Thyroid gland (tissue), 4 donors: ENCODE data around the gene RNF123. TPM values are rescaled to one million over a fixed set of nuclear protein-coding genes. Genes with fewer than 3 reads are reported as not detected.

Experiments
- DNase-seq, 2 donors: peaks; one replicate each; pipeline ENCODE4 v3.0.0-alpha.2; 2019
- H3K27ac ChIP-seq, 3 donors: fragments of 200-600 bp; sonication (generic); 1 replicate in 2 of 3; 2 replicates in 1 of 3; pipeline ENCODE4 v1.5.1; 2016 to 2019; ENCODE audit warnings: mild to moderate bottlenecking in 1 of 3, moderate library complexity in 1 of 3
- H3K27me3 ChIP-seq: fragments of 200-600 bp; sonication (generic); one replicate; pipeline ENCODE4 v1.5.1; 2019
- H3K36me3 ChIP-seq, 2 donors: fragments of 200-600 bp; sonication (generic); one replicate each; pipeline ENCODE4 v1.5.1; 2016 to 2019
- H3K4me1 ChIP-seq, 2 donors: fragments of 200-600 bp; sonication (generic); one replicate each; pipeline ENCODE4 v1.5.1; 2017 to 2019
- H3K4me3 ChIP-seq, 3 donors: fragments of 200-600 bp; sonication (generic); replicated peaks in 1 of 3; 1 replicate in 2 of 3; 2 replicates in 1 of 3; pipeline ENCODE4 v1.5.1; 2016; ENCODE audit warnings: mild to moderate bottlenecking in 1 of 3
- H3K9me3 ChIP-seq: fragments of 200-600 bp; sonication (generic); one replicate; pipeline ENCODE4 v1.5.1; 2017
- POLR2A ChIP-seq, 2 donors: fragments of 450-650 bp; IDR thresholded peaks; one replicate each; pipeline ENCODE4 v1.6.1; 2017; ENCODE audit warnings: antibody characterized with exemption in 2 of 2, mild to moderate bottlenecking in 2 of 2, moderate library complexity in 1 of 2
- WGBS, 2 donors: methylation state at CpG; one replicate each; pipeline ENCODE4 v1.1.5; 2017; 5-methylcytosine and 5-hydroxymethylcytosine counted together
- intact Hi-C: fragments of 100-400 bp; cut with DNase I; formaldehyde crosslinking; loops from one replicate; pipeline ENCODE4 v1.15.1; 2023
- total RNA-seq, 4 donors: library from RNA; depleted of rRNA; stranded (reverse); fragments of >200 nt; gene quantifications; one replicate each; pipeline ENCODE4 v1.2.3, GENCODE V29; 2016
- TF ChIP-seq, protein P1 (sequence below), 6 experiments: fragments of 200-600 bp in 3 of 6; fragments of 450-650 bp in 3 of 6; sonication (generic) in 3 of 6; IDR thresholded peaks; one replicate each; pipeline ENCODE4 v1.5.1; 2016 to 2019; ENCODE audit warnings: antibody characterized with exemption in 6 of 6, mild to moderate bottlenecking in 2 of 6, inconsistent platforms in 1 of 6, moderate library complexity in 1 of 6

Gene RNF123
- total RNA-seq, 4 donors from 2014 or later = 25.9 to 36.8 (median 33.5) TPM

- no peaks in the 10 kb centered on the region for H3K36me3 ChIP-seq
- no peak overlapping the region for H3K4me3 ChIP-seq
- peaks cover 0 to 3% of the 10 kb centered on the region in 2 donors for H3K4me1 ChIP-seq
- TF ChIP-seq, protein P1, sequence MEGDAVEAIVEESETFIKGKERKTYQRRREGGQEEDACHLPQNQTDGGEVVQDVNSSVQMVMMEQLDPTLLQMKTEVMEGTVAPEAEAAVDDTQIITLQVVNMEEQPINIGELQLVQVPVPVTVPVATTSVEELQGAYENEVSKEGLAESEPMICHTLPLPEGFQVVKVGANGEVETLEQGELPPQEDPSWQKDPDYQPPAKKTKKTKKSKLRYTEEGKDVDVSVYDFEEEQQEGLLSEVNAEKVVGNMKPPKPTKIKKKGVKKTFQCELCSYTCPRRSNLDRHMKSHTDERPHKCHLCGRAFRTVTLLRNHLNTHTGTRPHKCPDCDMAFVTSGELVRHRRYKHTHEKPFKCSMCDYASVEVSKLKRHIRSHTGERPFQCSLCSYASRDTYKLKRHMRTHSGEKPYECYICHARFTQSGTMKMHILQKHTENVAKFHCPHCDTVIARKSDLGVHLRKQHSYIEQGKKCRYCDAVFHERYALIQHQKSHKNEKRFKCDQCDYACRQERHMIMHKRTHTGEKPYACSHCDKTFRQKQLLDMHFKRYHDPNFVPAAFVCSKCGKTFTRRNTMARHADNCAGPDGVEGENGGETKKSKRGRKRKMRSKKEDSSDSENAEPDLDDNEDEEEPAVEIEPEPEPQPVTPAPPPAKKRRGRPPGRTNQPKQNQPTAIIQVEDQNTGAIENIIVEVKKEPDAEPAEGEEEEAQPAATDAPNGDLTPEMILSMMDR (IDR thresholded peaks at IDR 0.05) = no peak
- no peak for TF ChIP-seq POLR2A (IDR thresholded peaks at IDR 0.05)
- no peak for DNase-seq
- intact Hi-C loops = loop anchor here (10.0 kb wide), 1 partner anchor 203 kb away; no protein-coding TSS in a partner anchor
- no peaks in the 10 kb centered on the region for H3K9me3 ChIP-seq
- H3K27ac ChIP-seq = no peak overlapping the region
- H3K27me3 ChIP-seq = no peaks in the 10 kb centered on the region
- 89% methylated on average over 17 to 25 of the region's 25 CpGs for WGBS, 2 donors
These were observed 21.5 kb upstream of the RNF123 start for GRCh38 chr3:49667701-49668413.

- no peak overlapping the region for H3K4me3 ChIP-seq
- no peaks in the 10 kb centered on the region for H3K27me3 ChIP-seq
- WGBS, 2 donors = 25 to 48% methylated on average over 4 to 5 of the region's 5 CpGs
- no peak for DNase-seq
- H3K9me3 ChIP-seq = no peaks in the 10 kb centered on the region
- intact Hi-C loops = loop anchor here (10.0 kb wide), 1 partner anchor 204 kb away; no protein-coding TSS in a partner anchor
- peaks cover 4 to 7% of the 10 kb centered on the region in 2 donors for H3K4me1 ChIP-seq
- no peaks in the 10 kb centered on the region for H3K36me3 ChIP-seq
- TF ChIP-seq, protein P1 (IDR thresholded peaks at IDR 0.05) = no peak
- no peak for TF ChIP-seq POLR2A (IDR thresholded peaks at IDR 0.05)
- no peak overlapping the region for H3K27ac ChIP-seq
These were observed 21.0 kb upstream of the RNF123 start for GRCh38 chr3:49668414-49668797.

DNA sequence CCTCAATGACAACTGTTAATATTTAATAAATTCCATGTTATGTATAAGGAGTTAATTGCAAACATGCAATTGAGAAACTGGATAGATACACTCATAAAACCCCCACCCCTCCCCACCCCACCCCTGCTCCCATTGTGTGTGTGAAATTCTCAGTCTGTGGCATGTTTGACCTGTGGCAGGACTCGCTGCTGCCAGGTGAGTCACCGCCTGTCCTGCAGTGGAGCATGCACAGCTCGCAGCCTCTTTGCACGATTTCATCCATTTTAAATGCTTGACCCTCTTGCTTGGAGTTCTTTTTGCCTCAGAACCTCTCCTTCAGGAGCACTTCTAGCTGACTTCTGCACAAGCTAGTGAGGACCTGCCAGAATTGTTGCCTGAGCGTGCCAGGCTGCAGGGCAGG lies 20.5 kb upstream of the RNF123 start:
- no peaks in the 10 kb centered on the region for H3K27me3 ChIP-seq
- intact Hi-C loops = loop anchor here (10.0 kb wide), 1 partner anchor 204 kb away; no protein-coding TSS in a partner anchor
- TF ChIP-seq, protein P1 (IDR thresholded peaks at IDR 0.05) = no peak
- TF ChIP-seq POLR2A (IDR thresholded peaks at IDR 0.05) = no peak

DNA sequence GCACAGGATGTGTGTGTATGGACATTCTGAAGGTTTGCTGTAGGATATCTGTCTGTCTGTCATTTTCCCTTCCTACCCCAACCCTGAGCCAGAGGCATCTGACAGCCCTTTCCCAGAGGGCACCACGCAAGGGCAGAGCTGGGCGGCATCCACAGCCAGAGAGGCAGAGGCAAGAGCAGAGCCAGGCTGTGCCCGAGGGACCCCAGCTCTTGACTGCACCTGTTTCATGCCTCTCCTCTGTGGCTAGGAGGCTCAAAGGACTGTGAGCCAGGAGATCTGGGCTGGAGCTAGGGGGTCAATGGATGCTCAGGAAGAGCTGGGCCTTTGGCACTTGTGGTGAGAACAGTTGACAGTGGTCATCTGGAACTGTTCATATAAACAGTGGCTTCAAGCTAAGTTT lies 20.0 kb upstream of the RNF123 start:
- Histone ChIP-seq H3K27ac (no peak overlapping the region), H3K4me1 (peaks cover 5 to 8% of the 10 kb centered on the region in 2 donors), H3K36me3 (no peaks in the 10 kb centered on the region), H3K9me3 (no peaks in the 10 kb centered on the region), H3K27me3 (no peaks in the 10 kb centered on the region), H3K4me3 (no peak overlapping the region)
- intact Hi-C loops = loop anchor here (10.0 kb wide), 1 partner anchor 205 kb away; no protein-coding TSS in a partner anchor
- TF ChIP-seq, protein P1 (IDR thresholded peaks at IDR 0.05) = no peak
- TF ChIP-seq POLR2A (IDR thresholded peaks at IDR 0.05) = no peak
- no peak for DNase-seq
- WGBS, 2 donors = 82% methylated on average over 3 of the region's 3 CpGs; no CpG with 5 or more reads in 1 of the 2 donors

More for the DNA sequence above, 20.5 kb upstream of the RNF123 start:
- Histone ChIP-seq H3K36me3 (no peaks in the 10 kb centered on the region), H3K9me3 (no peaks in the 10 kb centered on the region), H3K4me1 (peaks cover 5 to 8% of the 10 kb centered on the region in 2 donors), H3K4me3 (no peak overlapping the region), H3K27ac (no peak overlapping the region)
- peak; percentile 29 to 42 for DNase-seq
- WGBS, 2 donors = 48 to 53% methylated on average over 5 of the region's 5 CpGs

DNA sequence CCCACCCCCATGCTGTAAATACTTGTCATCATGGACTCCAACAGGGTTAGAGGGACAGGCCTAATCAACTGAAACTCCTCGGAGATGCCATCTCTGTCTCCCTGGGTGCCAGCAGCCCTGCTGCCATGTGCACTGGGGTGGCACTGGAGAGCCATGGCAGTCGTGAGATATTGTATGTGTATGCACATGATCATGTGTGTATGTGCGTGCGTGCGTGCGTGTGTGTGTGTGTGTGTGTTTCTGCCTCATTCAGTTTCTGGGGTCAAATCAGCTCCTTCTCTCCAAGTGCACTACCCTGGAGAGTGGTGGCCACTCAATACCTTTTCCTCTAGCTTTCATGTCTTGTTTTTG lies 18.4 kb upstream of the RNF123 start:
- intact Hi-C loops = loop anchor here (5.0 kb wide), 1 partner anchor 134 kb away; no protein-coding TSS in a partner anchor
- WGBS, 2 donors = 70 to 71% methylated on average over 6 of the region's 6 CpGs

More for the DNA sequence above, 18.4 kb upstream of the RNF123 start:
- TF ChIP-seq, protein P1 (IDR thresholded peaks at IDR 0.05) = no peak
- TF ChIP-seq POLR2A (IDR thresholded peaks at IDR 0.05) = no peak
- Histone ChIP-seq H3K36me3 (no peaks in the 10 kb centered on the region), H3K27ac (no peak overlapping the region), H3K4me1 (peaks cover 14 to 17% of the 10 kb centered on the region in 2 donors), H3K9me3 (no peaks in the 10 kb centered on the region), H3K4me3 (no peak overlapping the region), H3K27me3 (no peaks in the 10 kb centered on the region)
- no peak for DNase-seq
